H9 (cell line): Measurements from ENCODE around the gene EIF3B. TPM values are rescaled to one million over a fixed set of nuclear protein-coding genes. Genes with fewer than 3 reads are reported as not detected.
"Not testable (repeated sequence)": the region's sequence is repeated elsewhere in the genome, so short reads cannot be mapped to it uniquely, and the experiment has no call there.

Experiments used
- DNase-seq: peaks from one replicate; pipeline ENCODE4 v3.0.0-alpha.2; 2017
- H2AFZ ChIP-seq: one replicate; pipeline ENCODE4 v1.6.1; 2013; ENCODE audit warnings: mild to moderate bottlenecking, low read length, control low read depth, moderate library complexity
- H2AK5ac ChIP-seq: 2 replicates; pipeline ENCODE4 v1.6.1; 2013; ENCODE audit warnings: low read length, control low read depth, mixed read lengths; ENCODE audit not compliant: insufficient read length
- H2BK120ac ChIP-seq: one replicate; pipeline ENCODE4 v1.6.1; 2013; ENCODE audit warnings: low read depth, mild to moderate bottlenecking, low read length, control low read depth, inconsistent platforms; ENCODE audit not compliant: poor library complexity, severe bottlenecking
- H2BK12ac ChIP-seq: 2 replicates; pipeline ENCODE4 v1.6.1; 2013; ENCODE audit warnings: low read length, control low read depth, mixed read lengths, low read depth; ENCODE audit not compliant: insufficient read length
- H2BK15ac ChIP-seq: 2 replicates; pipeline ENCODE4 v1.6.1; 2013; ENCODE audit warnings: low read depth, low read length, control low read depth
- H2BK20ac ChIP-seq: one replicate; pipeline ENCODE4 v1.6.1; 2013; ENCODE audit warnings: low read depth, mild to moderate bottlenecking, low read length, control low read depth, inconsistent platforms; ENCODE audit not compliant: poor library complexity, severe bottlenecking
- H2BK5ac ChIP-seq: 2 replicates; pipeline ENCODE4 v1.6.1; 2013; ENCODE audit warnings: low read length, control low read depth, mixed read lengths; ENCODE audit not compliant: insufficient read length
- H3K14ac ChIP-seq: 2 replicates; pipeline ENCODE4 v1.6.1; 2013; ENCODE audit warnings: low read length, control low read depth; ENCODE audit not compliant: insufficient read depth
- H3K18ac ChIP-seq: 2 replicates; pipeline ENCODE4 v1.6.1; 2013; ENCODE audit warnings: low read depth, mild to moderate bottlenecking, mixed read lengths, low read length, control low read depth; ENCODE audit not compliant: insufficient read length
- H3K23ac ChIP-seq: 2 replicates; pipeline ENCODE4 v1.6.1; 2013; ENCODE audit warnings: low read length, control low read depth, mixed read lengths, low read depth; ENCODE audit not compliant: insufficient read length
- H3K23me2 ChIP-seq: 2 replicates; pipeline ENCODE4 v1.6.1; 2013; ENCODE audit warnings: low read depth, mild to moderate bottlenecking, mixed read lengths, low read length, control low read depth; ENCODE audit not compliant: insufficient read length, poor library complexity, severe bottlenecking
- H3K27ac ChIP-seq: 2 replicates; pipeline ENCODE4 v1.5.1; 2013; ENCODE audit warnings: low read length, control low read depth, mixed read lengths, low read depth; ENCODE audit not compliant: insufficient read length
- H3K27me3 ChIP-seq: 2 replicates; pipeline ENCODE4 v1.6.1; 2013; ENCODE audit warnings: low read length, control low read depth, inconsistent platforms; ENCODE audit not compliant: insufficient read depth
- H3K4ac ChIP-seq: 2 replicates; pipeline ENCODE4 v1.6.1; 2013; ENCODE audit warnings: low read depth, mild to moderate bottlenecking, control low read depth, inconsistent platforms, low read length, moderate library complexity
- H3K4me1 ChIP-seq: 2 replicates; pipeline ENCODE4 v1.6.1; 2013; ENCODE audit warnings: low read length, control low read depth, inconsistent platforms; ENCODE audit not compliant: insufficient read depth
- H3K4me2 ChIP-seq: 2 replicates; pipeline ENCODE4 v1.6.1; 2013; ENCODE audit warnings: low read length, control low read depth, mixed read lengths; ENCODE audit not compliant: insufficient read length, insufficient read depth
- H3K56ac ChIP-seq: 2 replicates; pipeline ENCODE4 v1.6.1; 2013; ENCODE audit warnings: low read depth, mild to moderate bottlenecking, mixed read lengths, low read length, control low read depth; ENCODE audit not compliant: insufficient read length
- H3K79me1 ChIP-seq: 2 replicates; pipeline ENCODE4 v1.6.1; 2013; ENCODE audit warnings: low read depth, mild to moderate bottlenecking, moderate library complexity, low read length, control low read depth, inconsistent platforms; ENCODE audit not compliant: insufficient read depth, poor library complexity, severe bottlenecking
- H3K79me2 ChIP-seq: 2 replicates; pipeline ENCODE4 v1.6.1; 2013; ENCODE audit warnings: low read length, control low read depth, inconsistent platforms; ENCODE audit not compliant: insufficient read depth
- H3K9ac ChIP-seq: 2 replicates; pipeline ENCODE4 v1.6.1; 2013; ENCODE audit warnings: low read length, control low read depth, mixed read lengths; ENCODE audit not compliant: insufficient read length; ENCODE audit errors: extremely low read depth
- H3K9me3 ChIP-seq: one replicate; pipeline ENCODE4 v1.6.1; 2013; ENCODE audit warnings: low read depth, low read length, inconsistent platforms; ENCODE audit not compliant: control insufficient read depth
- H3T11ph ChIP-seq: one replicate; pipeline ENCODE4 v1.6.1; 2013; ENCODE audit warnings: mild to moderate bottlenecking, low read length, control low read depth, inconsistent platforms
- H4K20me1 ChIP-seq: one replicate; pipeline ENCODE4 v1.6.1; 2013; ENCODE audit not compliant: control insufficient read depth, insufficient read length, insufficient read depth
- H4K5ac ChIP-seq: 2 replicates; pipeline ENCODE4 v1.6.1; 2013; ENCODE audit warnings: low read depth, mild to moderate bottlenecking, mixed read lengths, low read length, control low read depth; ENCODE audit not compliant: insufficient read length
- H4K8ac ChIP-seq: replicated peaks from 2 replicates; pipeline ENCODE4 v1.6.1; 2013; ENCODE audit warnings: low read length, control low read depth, mixed read lengths, low read depth; ENCODE audit not compliant: insufficient read length
- H4K91ac ChIP-seq: 2 replicates; pipeline ENCODE4 v1.6.1; 2013; ENCODE audit warnings: low read depth, mild to moderate bottlenecking, moderate library complexity, mixed read lengths, low read length, control low read depth; ENCODE audit not compliant: insufficient read length
- H3K27ac Mint-ChIP-seq, 3 experiments: 2 replicates in 2 of 3; 3 replicates in 1 of 3; pipeline ENCODE4 v1.8.0; 2020 to 2021; ENCODE audit warnings: mixed read lengths in 3 of 3, mild to moderate bottlenecking in 1 of 3, moderate library complexity in 1 of 3
- H3K27me3 Mint-ChIP-seq: 2 replicates; pipeline ENCODE4 v1.8.0; 2021; ENCODE audit warnings: low read depth, mild to moderate bottlenecking, moderate library complexity, mixed read lengths
- H3K36me3 Mint-ChIP-seq, 3 experiments: 2 replicates in 2 of 3; 3 replicates in 1 of 3; pipeline ENCODE4 v1.8.0; 2020 to 2021; ENCODE audit warnings: low read depth in 3 of 3, mixed read lengths in 3 of 3; ENCODE audit not compliant: insufficient read depth in 1 of 3
- H3K4me1 Mint-ChIP-seq, 2 experiments: 2 replicates each; pipeline ENCODE4 v1.8.0; 2020; ENCODE audit warnings: mixed read lengths in 2 of 2
- H3K4me3 Mint-ChIP-seq, 2 experiments: 2 replicates in 1 of 2; 3 replicates in 1 of 2; pipeline ENCODE4 v1.8.0; 2020 to 2021; ENCODE audit warnings: mild to moderate bottlenecking in 2 of 2, mixed read lengths in 2 of 2, moderate library complexity in 1 of 2
- H3K9me3 Mint-ChIP-seq, 2 experiments: 2 replicates in 1 of 2; 3 replicates in 1 of 2; pipeline ENCODE4 v1.8.0; 2020; ENCODE audit warnings: mild to moderate bottlenecking in 2 of 2, mixed read lengths in 2 of 2, moderate library complexity in 1 of 2
- CTCF ChIP-seq: fragments of 200-600 bp; sonication (generic); conservative IDR thresholded peaks from 3 replicates; pipeline ENCODE4 v1.8.0; 2021; ENCODE audit warnings: antibody characterized with exemption, mild to moderate bottlenecking
- WGBS: extraction: QIAGEN DNeasy Blood & Tissue Kit; methylation state at CpG from one replicate; pipeline ENCODE4 v1.1.7; 2013; ENCODE audit warnings: missing lambda C conversion rate, low lambda C conversion rate, mixed read lengths; ENCODE audit not compliant: insufficient read length; ENCODE audit errors: extremely low coverage; 5-methylcytosine and 5-hydroxymethylcytosine counted together
- total RNA-seq: library from RNA; stranded (reverse); gene quantifications from 2 replicates; pipeline ENCODE4 v1.2.1, GENCODE V29; 2021

EIF3B gene
- total RNA-seq, 1 experiment from 2014 or later: 337 TPM

GRCh38 chr7:2384354-2385243 lies 30.0 kb downstream of the EIF3B start:
- peaks cover 18 to 33% (median 24%) of the 10 kb centered on the region in 3 experiments; a peak in 6 of 7 replicates for H3K36me3 Mint-ChIP-seq
- H3K27ac ChIP-seq: no peak overlapping the region
- H3K27ac Mint-ChIP-seq: peak overlapping the region in 2 of 3 experiments; percentile 39 to 85; a peak in 3 of 7 replicates
- H3K4ac ChIP-seq: no peak overlapping the region
- no peaks in the 10 kb centered on the region for H3K9me3 ChIP-seq
- H3K9me3 Mint-ChIP-seq: no peaks in the 10 kb centered on the region
- H3K4me3 Mint-ChIP-seq: no peak overlapping the region
- H3K18ac ChIP-seq: no peak overlapping the region
- H3K14ac ChIP-seq: no peak overlapping the region
- H4K20me1 ChIP-seq: no peaks in the 10 kb centered on the region
- no peak overlapping the region for H4K8ac ChIP-seq
- no peaks in the 10 kb centered on the region for H3K79me1 ChIP-seq
- H3K27me3 Mint-ChIP-seq: no peaks in the 10 kb centered on the region
- no peak overlapping the region for H3K9ac ChIP-seq
- no peak overlapping the region for H4K91ac ChIP-seq
- no peak overlapping the region for H3K23ac ChIP-seq
- H3T11ph ChIP-seq: no peak overlapping the region
- no peak for DNase-seq
- H3K4me2 ChIP-seq: no peak overlapping the region
- no peaks in the 10 kb centered on the region for H3K27me3 ChIP-seq
- H2BK15ac ChIP-seq: no peak overlapping the region
- H3K4me1 ChIP-seq: no peaks in the 10 kb centered on the region
- no peak overlapping the region for H2BK20ac ChIP-seq
- peak; percentile 37; the same call in 2 of the 3 replicates for TF ChIP-seq CTCF
- no peak overlapping the region for H2BK12ac ChIP-seq
- H3K79me2 ChIP-seq: no peaks in the 10 kb centered on the region
- no peak overlapping the region for H2BK120ac ChIP-seq
- H2BK5ac ChIP-seq: no peak overlapping the region
- WGBS: no CpG with 5 or more reads among the region's 19 CpGs
- H4K5ac ChIP-seq: no peak overlapping the region
- no peak overlapping the region for H2AK5ac ChIP-seq
- no peak overlapping the region for H3K56ac ChIP-seq
- H3K4me1 Mint-ChIP-seq: peaks cover 11 to 15% of the 10 kb centered on the region in 2 experiments
- H2AFZ ChIP-seq: no peak overlapping the region
- H3K23me2 ChIP-seq: no peaks in the 10 kb centered on the region

- not testable (repeated sequence) for DNase-seq, H3K27me3 ChIP-seq, H2BK120ac ChIP-seq, H3K4me2 ChIP-seq, H3K9me3 Mint-ChIP-seq, H3K4me1 ChIP-seq, H3K4me3 Mint-ChIP-seq, H2AK5ac ChIP-seq, H3K56ac ChIP-seq, H4K5ac ChIP-seq, H2BK5ac ChIP-seq, H3K79me1 ChIP-seq, H4K20me1 ChIP-seq, H3K27ac ChIP-seq, H3K18ac ChIP-seq, H3K79me2 ChIP-seq, H3K9ac ChIP-seq, H3K23ac ChIP-seq, H3K9me3 ChIP-seq, H2BK15ac ChIP-seq, H3K14ac ChIP-seq, H4K91ac ChIP-seq, H3K23me2 ChIP-seq, H3K4ac ChIP-seq, H4K8ac ChIP-seq, H3K27me3 Mint-ChIP-seq, H2AFZ ChIP-seq, H2BK20ac ChIP-seq, H3T11ph ChIP-seq, H2BK12ac ChIP-seq
- peak overlapping the region in 1 of 3 experiments; percentile 60; a peak in 1 of 7 replicates for H3K27ac Mint-ChIP-seq
- peaks cover 22 to 26% of the 10 kb centered on the region in 2 experiments for H3K4me1 Mint-ChIP-seq
- H3K36me3 Mint-ChIP-seq: peaks cover 5 to 17% (median 9%) of the 10 kb centered on the region in 3 experiments; a peak in 6 of 7 replicates
- no CpG with 5 or more reads among the region's 9 CpGs for WGBS
Observed at GRCh38 chr7:2386122-2386521, 31.5 kb downstream of the EIF3B start.
